Measurements from ENCODE around the gene UNC13A.

UNC13A gene

DNA sequence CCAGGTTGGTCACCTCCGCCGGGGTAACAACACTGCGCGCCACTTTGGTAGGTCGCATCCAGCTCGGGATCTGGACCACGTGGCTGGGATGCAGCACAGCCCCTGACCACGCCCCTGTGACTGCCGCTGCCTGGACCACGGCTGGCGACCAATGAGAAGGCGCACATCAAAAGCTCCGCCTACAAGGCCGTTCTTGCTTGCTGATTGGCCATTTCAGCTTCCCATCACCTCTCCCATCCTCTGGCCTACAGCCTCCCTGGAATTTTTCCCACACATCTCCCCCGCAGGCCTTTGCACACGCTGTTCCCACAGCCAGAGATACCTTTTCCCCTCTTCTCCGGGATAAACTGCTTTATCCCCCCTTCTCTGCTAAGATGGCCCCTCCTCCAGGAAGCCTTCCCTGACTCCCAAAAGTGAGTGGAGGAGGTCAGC lies 18.6 kb upstream of the UNC13A start:
- no peak for DNase-seq (ENCODE audit: low read depth in 2 of 2)

DNA sequence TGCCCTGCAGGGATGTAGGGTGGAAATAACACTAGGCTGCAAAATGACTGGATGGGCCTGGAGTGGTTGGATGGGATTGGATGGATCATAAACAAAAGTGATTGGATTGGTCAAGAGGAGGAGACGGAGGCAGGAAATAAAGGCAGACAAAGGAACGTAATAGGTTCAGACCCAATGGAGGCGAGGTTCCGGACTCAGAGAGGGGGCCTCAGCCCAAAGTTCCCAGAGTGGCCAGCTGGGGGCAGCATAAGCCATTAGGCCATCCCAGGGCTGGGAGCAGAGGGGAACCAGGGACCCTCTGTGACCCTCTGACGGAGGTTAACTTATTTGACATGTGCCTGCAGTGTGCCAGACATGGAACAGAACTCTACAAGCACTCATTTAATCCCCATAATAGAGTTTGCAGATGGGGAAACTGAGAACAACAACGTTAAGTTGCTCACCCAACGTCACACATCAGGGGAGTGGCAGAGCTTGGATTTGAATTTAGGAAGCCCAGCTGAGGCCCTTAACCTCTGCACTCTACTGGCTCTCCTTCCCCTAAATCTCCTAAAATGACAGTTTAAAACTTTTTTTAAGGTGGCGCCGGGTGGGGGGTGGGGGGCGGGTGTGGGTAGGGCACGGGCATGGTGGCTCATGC lies 15.8 kb upstream of the UNC13A start:
- peak; percentile 40 to 70 for DNase-seq (ENCODE audit: low read depth in 2 of 2)

DNA sequence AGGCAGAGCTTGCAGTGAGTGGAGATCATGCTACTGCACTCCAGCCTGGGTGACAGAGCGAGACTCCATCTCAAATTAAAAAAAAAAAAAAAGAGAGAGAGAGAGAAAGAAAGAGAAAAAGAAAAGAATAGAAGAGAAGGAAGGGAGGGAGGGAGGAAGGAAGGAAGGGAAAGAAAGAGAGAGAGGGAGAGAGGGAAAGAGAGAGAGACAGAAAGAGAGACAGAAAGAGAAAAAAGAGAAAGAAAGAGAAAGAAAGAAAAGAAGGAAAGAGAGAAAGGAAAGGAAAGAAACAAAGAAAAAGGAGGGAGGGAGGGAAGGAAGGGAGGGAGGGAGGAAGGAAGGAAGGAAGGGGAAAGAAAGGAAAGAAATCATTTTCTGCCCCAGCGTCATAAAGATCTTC lies 7.0 kb upstream of the UNC13A start:
- no peak for DNase-seq (ENCODE audit: low read depth in 2 of 2)

DNA sequence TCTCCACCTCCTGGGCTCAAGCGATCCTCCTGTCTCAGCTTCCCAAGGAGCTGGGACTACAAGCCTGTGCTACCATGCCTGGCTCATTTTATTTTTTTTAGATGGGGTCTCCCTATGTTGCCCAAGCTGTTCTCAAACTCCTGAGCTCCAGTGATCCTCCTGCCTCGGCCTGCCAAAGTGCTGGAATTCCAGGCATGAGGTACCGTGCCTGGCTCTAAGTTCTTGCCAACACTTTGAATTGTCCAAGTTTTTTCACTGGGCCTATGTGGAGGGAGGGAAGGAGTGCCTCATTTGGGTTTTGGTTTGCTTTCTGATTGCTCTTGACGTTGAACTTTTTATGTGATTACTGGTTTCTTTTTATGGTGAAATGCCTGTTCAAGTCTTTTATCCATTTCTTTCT lies 4.4 kb upstream of the UNC13A start:
- DNase-seq (ENCODE audit: low read depth in 2 of 2), result no peak

DNA sequence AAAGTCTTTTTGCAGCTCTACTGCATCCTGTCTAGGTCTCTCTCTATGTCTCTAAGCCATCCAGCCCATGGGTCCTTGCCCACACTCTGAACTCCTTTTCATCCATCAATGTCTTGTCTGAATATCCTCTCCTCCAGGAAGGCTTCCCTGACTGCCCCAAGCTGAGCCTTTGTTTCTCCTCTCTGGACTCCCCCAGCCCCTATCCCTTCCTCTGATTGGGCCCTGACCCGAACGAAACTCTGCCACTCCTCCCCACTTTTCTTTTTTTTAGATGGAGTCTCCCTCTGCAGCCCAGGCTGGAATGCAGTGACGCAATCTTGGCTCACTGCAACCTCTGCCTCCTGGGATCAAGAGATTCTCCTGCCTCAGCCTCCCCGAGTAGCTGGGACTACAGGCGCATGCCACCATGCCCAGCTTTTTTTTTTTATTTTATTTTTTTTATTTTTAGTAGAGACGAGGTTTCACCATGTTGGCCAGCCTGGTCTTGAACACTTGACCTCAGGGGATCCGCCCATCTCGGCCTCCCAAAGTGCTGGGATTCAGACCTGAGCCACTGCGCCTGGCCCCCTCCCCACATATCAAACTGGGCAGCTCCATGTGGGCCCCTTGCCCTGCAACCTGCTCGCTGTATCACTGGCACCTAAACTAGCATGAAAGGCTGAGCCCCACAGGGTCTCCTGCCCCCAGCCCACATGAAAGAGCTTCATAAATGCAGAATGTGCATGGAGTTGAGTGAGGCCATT lies 870 bp upstream of the UNC13A start:
- DNase-seq (ENCODE audit: low read depth in 2 of 2), result no peak

DNA sequence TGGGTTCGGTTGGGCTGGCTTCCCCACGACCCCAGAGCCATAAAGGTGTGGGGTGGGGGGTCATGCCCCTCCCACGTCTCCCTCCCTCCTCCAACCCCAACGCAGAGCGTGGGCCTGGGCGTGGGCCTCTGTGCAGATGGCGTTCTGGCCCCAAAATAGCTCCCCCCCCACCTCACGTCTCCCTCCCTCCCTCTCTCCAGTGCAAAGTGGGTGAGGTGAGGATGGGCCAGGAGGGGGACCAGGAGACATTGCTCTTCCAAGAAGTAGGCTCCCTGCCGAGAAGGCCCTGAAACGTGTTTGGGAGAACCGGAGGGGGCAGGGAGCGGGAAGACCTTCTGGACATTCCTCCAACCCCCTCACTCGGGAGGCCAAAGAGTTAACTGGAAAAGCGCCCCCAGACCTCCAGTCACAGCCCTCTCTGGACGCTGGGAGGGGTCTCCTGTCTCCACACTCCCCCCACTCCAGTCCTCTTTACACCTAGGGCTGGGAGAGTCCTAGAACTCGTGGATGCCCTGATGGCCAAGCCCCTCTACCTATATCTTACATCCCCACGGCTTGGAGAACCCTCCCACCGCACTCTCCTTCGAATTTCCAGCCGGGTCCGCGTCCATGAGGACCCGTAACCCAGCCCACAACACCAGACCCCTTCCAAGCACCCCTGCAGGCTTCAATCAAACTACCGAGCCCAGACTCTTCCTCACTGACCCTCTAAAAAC lies 855 bp downstream of the UNC13A start:
- no peak for DNase-seq (ENCODE audit: low read depth in 2 of 2)

DNA sequence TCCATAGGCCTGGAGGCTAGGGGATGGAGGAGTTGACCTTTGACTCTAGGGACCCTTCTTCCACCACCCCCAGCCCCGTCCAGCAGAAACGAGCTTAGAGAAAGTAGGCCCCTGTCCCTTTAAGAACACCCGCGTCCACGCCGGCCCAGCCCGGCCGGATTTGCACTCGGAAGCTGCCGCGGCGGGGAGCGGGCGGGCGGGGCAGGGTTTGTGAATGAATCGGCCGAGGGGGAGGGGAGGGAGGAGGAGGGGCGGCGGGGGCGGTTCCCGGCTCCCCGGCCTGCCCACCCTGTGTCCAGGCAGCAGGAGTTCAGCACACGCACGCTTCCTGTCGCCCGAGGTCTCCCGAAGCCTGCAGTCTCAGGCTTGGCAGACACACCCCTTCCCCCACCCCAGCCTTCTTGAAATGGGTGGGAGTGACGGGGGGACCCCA lies 1.5 kb downstream of the UNC13A start:
- DNase-seq (ENCODE audit: low read depth in 2 of 2), result no peak

DNA sequence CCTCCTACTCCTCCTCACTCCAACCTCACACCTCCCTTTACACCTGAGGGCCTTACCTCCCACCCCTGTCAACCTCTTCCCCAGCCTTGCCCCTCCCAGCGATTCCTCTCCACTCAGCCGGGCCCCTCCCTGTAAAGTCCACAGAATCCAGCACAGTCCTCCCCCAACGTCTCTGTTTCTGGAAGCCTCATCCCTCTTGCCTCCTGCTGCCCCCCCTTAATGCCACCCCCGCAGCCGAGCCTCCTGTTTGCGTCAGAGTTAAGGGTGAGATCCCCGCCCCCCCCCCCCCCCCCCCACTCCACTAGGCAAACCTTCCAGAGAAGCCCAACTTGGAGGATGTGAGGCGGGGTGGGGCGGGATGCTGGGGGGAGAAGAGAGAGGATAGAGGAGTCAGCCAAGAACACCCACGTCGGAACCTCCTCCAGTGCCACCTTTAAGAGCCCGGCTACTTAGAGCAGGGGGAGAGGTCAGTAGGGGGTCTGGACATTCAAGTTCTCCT lies 2.1 kb downstream of the UNC13A start:
- no peak for DNase-seq (ENCODE audit: low read depth in 2 of 2)

DNA sequence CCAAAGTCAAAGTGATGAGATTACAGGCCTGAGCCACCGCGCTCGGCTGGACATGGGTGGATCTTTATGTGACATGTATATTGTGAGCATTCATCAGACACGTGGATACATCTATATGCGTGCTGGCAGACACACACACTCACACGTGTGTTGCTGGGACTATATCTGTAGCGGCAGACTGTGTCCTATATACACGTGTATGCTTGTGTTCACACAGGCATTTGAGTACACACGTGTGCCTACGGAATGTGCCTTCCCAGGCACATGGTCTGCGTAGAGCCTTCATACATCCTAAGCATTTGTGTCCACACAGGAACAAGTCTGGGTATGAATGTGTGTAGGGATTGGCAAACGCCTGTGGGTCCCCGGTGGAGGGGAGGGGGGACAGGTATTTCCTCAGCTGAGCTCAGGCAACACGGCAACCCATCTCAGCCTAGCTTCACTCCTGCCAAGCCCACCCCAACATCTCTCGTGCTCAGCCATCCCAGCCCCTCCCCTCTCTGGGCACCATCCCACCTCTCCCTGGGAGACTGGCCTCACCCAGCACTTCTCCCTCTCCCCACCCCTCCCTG lies 2.6 kb downstream of the UNC13A start:
- no peak for DNase-seq (ENCODE audit: low read depth in 2 of 2)

DNA sequence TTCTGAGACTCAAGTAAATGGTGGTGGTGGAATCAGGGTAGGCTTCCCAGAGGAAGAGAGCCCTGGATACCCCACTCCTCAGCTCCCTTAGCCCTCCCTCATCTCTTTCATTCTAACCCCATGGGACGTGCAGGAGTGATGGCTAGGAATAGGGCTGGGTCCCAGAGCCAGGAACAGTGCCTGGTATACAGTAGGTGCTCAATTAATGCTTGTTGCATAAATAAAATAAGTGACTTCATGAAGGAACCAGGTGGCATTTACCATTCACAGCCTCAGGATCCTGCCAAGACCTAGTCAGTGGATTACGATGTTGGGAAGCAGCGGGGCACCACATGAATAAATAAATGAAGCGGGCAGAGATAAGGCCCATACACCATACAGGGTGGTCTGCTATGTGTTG lies 3.9 kb downstream of the UNC13A start:
- DNase-seq (ENCODE audit: low read depth in 2 of 2), result no peak

DNA sequence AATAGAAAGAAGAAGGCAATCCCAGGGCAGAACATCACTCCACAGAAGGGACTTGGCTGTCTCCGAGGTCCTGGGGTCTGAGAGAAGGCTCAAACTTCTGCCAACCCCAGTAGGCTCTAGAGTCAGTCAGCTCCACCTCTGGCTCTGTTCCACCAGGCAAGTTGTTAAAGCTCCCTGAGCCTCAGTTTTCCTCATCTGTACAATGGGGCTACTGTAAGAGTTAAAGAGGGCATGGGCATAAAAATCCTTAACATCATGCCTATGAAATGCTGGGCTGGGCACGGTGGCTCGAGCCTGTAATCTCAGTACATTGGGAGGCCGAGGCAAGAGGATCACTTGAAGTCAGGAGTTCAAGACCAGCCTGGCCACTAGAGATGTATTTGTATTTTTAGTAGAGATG lies 5.1 kb downstream of the UNC13A start:
- DNase-seq (ENCODE audit: low read depth in 2 of 2), result no peak

DNA sequence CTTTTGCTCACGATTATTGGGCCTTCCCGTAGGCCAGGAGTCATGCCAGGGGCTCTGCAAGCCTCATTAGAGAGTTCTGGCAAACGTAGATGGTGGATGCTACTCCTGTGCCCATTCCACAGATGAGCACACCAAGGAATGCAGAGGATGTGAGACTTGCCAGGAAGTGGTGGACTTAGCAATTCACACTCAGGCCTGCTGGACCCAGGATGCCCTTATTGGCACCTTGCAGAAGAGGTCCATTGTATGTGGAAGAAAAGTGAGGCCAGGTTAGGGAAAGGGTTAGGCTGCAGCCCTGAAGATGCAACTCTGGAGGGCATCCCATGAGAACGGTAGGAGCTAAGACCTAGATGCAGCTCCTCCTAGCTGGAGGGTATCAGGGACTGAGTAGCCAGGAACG lies 5.9 kb downstream of the UNC13A start:
- DNase-seq (ENCODE audit: low read depth in 2 of 2), result no peak

DNA sequence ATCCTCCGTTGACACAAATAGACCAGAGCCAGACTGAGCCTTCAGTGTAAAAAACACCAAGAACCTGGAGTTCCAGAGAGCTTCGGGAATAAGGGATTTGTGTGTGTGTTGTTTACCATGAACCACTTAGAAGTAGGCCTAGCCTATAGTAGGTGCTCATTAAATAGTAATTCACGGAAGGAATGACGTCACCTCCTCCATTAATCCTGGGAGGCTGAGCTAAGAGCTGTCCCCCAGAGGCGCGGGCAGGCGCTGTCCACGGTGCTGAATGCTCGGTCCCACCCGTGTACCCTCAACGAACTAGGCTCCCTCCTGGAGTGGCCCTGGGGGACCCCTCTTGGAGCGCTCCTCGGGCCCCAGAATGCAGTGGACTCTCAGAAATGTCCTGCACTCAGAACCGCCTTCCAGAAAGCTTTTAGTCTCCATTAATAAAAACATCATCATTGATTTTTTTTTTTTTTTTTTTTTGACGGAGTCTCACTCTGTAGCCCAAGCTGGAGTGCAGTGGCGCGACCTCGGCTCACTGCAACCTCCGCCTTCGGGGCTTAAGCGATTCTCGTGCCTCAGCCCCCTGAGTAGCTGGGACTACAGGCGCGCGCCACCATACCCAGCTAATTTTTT lies 6.5 kb downstream of the UNC13A start:
- peak in 1 of 2 experiments; percentile 17 for DNase-seq (ENCODE audit: low read depth in 2 of 2)

DNA sequence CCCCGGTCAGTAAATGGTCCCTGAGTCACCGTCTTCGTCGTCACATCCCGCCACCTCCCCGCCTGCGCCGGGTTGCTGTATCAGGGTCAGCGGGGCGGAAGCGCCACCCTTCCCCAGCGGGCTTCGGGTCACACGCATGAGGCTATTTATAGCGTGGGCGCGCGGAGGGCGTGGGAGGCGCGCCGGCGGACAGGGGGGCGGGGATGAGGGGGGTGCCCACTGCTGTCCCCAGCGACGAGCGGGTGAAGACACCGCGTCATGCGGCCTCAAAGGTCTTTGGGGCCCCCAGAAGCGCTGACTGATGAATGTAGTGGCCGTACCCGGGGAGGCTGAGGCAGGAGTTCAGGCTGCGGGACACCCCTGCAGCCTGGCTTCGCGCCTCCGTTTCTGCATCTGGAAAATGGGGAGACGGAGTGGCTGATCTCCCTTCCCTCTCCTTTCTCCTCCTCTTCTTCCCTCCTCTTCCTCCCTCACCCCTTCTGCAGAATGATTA lies 7.9 kb downstream of the UNC13A start:
- peak in 1 of 2 experiments; percentile 24 for DNase-seq (ENCODE audit: low read depth in 2 of 2)

DNA sequence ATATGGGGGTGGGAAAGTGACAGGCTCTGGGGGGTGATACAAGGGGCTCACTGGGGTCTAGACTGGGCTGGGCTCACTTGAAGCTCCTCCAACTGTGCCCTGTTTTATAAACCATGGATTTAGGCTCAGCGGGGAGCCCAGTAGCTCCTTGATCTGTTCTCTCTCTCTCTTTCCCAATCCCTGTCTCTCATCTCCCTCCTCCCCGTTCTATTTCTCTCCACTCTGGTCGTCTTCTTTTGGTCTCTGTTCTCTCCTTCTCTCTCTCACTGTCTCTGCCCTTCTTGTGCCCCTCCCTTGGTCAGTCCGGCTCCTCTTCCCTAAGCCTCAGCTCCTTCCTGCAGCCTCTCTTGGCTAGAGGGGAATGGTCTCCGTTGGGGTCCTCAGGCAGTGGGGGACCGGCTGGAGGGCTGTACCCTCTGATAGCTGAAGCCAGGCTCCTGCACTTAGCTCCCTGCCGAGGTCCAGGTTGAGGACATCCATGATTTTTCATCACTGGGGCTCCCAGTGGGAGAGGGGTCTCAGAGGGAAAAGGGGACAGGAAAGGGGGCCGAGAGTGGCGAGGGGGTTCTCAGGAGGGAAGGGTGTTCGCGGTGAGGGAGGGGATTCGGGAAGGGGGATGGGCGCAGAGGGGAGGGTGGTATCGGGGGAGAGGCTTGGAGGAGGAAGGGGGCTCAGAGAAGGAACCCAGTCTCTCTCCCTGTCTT lies 8.5 kb downstream of the UNC13A start:
- no peak for DNase-seq (ENCODE audit: low read depth in 2 of 2)

DNA sequence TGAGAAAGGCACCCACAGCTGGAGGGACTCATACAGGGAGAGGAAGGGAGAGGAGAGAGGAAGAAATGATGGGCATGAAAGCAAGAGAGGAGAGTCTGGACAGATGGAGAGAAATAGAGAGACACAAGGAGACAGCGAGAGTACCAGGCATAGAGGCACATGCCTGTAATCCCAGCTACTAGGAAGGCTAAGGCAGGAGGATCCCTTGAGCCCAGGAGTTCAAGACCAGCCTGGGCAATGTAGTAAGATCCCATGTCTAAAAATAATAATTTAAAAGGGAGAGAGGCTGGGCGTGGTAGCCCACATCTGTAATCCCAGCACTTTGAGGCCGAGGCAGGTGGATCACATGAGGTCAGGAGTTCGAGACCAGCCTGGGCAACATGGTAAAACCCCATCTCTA lies 9.3 kb downstream of the UNC13A start:
- DNase-seq (ENCODE audit: low read depth in 2 of 2), result no peak

DNA sequence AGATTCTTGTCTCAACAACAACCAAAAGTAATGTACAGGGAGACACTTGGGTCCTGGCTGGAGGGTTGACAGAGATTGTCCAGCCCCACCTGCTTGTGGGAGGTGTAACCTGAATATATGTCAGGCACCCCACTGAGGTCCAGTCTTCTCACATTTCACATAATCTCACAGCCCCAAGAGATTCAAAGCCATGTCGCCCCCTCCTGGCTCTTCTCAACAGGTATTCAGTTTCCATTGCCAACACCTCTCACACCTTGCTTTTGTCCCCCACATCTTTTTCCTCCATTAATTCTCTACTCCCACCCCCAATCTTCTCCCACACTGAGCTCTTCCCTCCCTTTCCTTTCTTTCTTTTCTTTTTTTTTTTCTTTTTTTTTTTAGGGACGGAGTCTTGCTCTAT lies 11.2 kb downstream of the UNC13A start:
- DNase-seq (ENCODE audit: low read depth in 2 of 2), result no peak

DNA sequence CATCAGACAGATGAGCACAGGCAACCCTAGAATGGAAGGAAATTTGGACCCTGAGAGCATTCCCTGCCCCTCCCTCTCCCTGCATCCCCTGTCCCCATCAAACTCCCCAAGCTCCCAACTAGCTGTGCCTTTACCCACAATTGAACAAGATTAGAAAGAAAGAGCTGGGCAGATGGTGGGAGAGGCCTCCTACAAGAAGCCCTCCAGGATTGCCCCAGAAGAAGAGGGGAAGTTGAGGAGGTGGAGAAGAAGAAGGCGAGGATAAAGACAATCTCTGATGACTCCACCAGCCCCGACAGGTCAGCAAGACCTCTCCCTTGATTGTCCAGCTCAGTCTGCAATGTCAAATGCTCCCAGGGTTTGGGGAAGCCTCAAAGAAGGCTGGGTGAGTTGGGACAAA lies 11.9 kb downstream of the UNC13A start:
- DNase-seq (ENCODE audit: low read depth in 2 of 2), result no peak

DNA sequence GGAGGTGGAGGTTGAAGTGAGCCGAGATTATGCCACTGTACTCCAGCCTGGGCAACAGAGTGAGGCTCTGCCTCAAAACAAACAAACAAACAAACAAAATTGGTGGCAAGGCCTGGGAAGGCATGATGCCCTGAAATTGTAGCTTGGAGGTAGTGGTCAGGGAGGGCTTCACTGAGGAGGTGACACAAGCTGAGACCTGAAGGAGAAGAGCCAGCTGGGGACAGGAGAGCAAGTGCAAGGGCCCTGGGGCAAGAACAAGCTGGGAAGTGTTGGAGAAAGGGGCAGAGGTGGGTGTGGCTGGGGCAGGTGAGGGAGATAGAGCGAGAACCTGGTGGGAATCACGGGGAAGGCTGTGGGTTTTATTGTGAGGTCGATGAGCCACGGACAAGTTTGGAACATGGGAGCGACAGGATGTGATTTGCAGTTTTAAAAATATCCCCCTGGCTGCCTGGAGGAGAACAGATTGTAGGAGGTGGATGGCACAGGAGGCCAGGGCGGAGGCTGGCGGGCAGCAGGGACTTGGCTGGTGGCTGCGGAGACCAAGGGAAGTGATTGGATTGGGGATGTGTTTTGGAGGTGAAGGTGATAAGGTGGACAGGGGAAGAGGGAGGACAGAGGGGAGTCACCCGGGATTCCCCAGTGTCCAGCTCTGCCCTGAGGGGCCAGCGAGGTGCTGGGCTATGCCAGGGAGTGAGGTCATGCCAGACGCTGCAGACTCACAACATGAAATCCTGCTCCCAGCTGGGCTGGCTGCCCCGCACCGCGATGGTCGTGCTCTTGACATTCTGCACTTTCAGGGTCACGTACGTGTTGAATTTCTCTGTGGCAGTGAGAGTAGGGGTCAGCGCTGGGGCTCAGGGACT lies 14.0 kb downstream of the UNC13A start:
- DNase-seq (ENCODE audit: low read depth in 2 of 2), result no peak

DNA sequence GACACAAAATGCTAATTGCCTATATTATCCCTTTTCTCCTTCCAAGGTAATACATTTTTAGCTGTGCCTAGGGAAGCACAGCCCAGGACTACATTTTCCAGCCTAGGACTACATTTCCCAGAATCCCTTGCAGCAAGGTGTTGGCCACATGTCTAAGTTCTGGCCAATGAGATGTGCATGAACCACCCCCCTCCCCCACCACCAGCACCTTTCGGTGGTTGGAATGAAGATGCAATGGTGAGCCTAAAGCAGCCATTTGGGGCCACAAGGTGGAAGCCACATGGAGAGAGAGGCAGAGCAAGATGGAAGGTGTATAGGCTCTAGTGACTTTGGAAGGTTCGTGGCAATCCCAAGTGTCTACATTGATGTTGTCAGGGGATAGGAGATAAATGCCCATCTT lies 16.2 kb downstream of the UNC13A start:
- DNase-seq (ENCODE audit: low read depth in 2 of 2), result peak in 1 of 2 experiments; percentile 18

Measured in stimulated activated CD4-positive, alpha-beta T cell treated with anti-CD3 and anti-CD28 coated beads, Interleukin-12 subunit alpha, Interleukin-12 subunit beta, amount 100 ng/mL, for 24 hours (primary cell).